IPS-18c (cell line): ENCODE data around the gene PARS2.
"Not testable (repeated sequence)": the region's sequence is repeated elsewhere in the genome, so short reads cannot be mapped to it uniquely, and the experiment has no call there.

Experiments used
- H3K4me3 ChIP-seq: 2 replicates; pipeline ENCODE4 v1.7.0; 2013; ENCODE audit warnings: low read depth, mild to moderate bottlenecking, low read length, moderate library complexity; ENCODE audit not compliant: insufficient read depth
- H3K9me3 ChIP-seq: one replicate; pipeline ENCODE4 v1.6.1; 2013; ENCODE audit warnings: mild to moderate bottlenecking, low read length, moderate library complexity; ENCODE audit not compliant: control insufficient read depth, insufficient read depth

PARS2 gene

DNA sequence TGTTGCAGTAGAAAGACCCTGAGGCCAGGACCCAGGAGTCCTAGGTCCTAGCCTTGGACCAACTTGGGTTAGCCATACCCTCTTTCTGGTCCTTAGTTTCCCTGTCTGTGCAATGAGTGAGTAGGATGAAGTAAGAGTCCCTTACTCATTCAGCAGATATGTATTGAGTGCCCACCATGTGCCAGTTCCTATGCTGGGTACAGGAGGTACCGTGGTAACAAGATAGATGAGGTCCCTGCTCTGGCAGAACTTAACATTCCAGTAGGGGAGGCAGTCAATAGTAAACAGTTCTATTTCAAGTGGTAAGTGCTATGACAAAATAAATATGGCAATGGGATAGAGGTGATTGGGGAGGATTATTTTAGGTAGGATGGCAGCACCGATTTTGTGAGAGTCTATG lies 18.3 kb upstream of the PARS2 start:
- H3K4me3 ChIP-seq: no peak overlapping the region
- peaks cover 2% of the 10 kb centered on the region for H3K9me3 ChIP-seq

DNA sequence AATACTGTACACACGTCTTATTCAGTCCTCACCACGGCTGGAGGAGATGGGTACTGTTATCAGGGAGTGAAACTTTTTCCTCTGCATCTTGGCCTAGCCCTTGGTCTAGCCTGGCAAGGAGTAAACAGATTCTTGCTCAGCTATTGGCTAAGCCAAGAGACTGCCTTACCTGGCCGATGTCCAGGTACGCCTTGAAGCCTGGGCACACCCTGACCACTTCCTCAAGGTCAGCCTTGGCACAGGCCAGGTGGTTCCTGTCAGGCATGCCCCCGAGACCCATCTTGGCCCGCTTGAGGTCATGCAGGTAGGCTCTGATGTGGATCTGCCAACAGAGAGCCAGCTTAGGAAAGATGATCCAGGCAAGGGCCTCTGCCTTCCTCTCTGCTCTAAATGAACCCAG lies 17.8 kb upstream of the PARS2 start:
- no peak overlapping the region for H3K4me3 ChIP-seq
- H3K9me3 ChIP-seq: peaks cover 2% of the 10 kb centered on the region

GRCh38 chr1:54781023-54781723 lies 16.9 kb upstream of the PARS2 start:
- peak overlapping the region; percentile 9; the same call in 1 of the 2 replicates for H3K4me3 ChIP-seq
- H3K9me3 ChIP-seq: peaks cover 2% of the 10 kb centered on the region

DNA sequence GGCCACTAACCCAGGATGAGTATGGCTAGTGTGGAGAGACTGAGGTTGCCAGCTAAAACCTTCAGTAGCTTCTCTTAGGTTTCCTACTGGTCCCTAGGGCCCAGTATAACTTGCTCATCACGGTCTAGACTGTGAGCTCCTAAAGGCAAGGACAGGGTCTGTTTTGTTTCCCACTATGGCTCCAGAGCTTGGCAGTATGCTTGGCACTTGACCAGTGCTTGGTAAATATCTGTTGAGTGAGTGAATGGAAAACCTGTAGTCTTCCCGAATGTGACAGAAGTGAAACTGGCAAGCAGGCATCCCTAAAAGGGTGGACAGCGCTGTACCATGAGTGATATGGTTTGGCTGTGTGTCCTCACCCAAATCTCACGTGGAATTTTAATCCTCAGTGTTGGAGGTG lies 13.1 kb upstream of the PARS2 start:
- Histone ChIP-seq H3K4me3 (no peak overlapping the region), H3K9me3 (no peaks in the 10 kb centered on the region)

DNA sequence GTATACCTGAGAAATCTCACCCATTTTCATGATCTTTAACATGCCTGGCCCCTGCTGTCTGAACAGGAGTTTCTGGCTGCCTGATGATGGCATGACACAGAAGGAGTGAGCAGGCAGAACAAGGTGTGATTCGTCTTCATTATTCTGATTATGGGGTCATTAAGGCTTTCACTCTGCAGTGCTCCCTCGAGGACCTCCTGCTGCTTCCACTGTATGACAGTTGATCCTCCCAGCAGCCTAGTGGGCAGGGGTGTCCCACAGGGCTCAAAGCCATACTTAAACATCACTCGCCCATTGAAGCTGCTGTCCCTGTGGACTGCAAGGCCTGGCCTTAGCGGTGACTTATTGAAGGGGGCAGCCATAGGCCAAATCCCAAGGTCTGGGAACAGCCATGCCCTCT lies 12.7 kb upstream of the PARS2 start:
- no peaks in the 10 kb centered on the region for H3K9me3 ChIP-seq
- no peak overlapping the region for H3K4me3 ChIP-seq

- H3K9me3 ChIP-seq, H3K4me3 ChIP-seq: not testable (repeated sequence)
Observed at GRCh38 chr1:54775828-54776721, 11.8 kb upstream of the PARS2 start.

DNA sequence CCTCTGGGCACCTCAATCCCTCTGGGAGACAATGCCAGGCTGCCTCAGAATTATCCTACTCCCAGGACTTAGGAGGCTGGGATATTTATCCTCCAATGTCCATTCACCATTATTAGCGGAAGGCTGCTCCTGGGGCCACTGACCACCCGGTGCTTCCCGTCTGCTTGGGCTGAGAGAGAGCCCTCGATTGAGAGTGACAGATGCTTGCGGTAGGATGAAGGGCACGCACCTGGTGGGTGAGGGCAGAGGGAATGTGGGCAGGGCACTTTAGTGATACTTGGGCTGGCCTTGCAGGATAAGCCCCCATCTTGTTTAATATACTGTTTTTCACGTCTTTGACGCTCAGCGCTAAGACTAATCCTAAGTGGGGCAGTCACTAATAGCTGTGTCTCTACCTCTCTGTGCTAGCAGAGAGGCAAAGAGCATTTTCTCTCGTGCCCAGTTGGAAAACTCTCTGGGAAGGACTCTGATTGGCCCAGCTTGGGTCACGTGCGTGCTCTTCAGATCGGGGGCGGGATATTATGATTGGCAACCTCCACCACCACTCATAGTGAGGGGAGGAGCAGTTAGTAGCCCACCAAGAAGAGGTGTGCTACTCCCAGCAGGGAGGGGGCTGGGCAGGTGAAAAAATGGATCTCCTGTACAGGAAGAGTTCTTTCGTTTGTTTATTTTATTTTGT lies 10.6 kb upstream of the PARS2 start:
- no peaks in the 10 kb centered on the region for H3K9me3 ChIP-seq
- H3K4me3 ChIP-seq: no peak overlapping the region; the same call in 1 of the 2 replicates

- no peaks in the 10 kb centered on the region for H3K9me3 ChIP-seq
Observed at GRCh38 chr1:54772951-54773350, 8.6 kb upstream of the PARS2 start.

DNA sequence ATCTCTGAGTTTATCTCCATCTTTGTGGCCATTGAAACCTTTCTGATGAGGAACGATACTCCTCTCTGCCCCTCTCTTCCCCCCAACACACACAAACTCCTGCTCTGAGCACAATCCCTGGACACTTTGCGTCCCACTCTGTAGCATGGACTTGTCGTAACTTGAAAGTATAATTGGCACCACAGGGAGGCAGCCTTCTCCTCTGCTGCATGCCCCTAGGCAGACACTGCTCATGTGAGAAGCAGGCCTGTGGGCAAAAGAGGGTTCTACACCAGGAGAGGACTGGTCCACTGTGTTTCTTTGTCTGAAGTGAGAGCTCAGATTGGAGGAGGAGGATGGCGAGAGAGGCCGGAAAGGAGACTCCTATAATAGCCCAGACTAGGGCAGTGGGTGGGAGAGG lies 3.8 kb upstream of the PARS2 start:
- Histone ChIP-seq H3K9me3 (no peaks in the 10 kb centered on the region), H3K4me3 (no peak overlapping the region)

More at GRCh38 chr1:54772951-54773350, 8.6 kb upstream of the PARS2 start:
- no peak overlapping the region for H3K4me3 ChIP-seq

GRCh38 chr1:54767526-54767925 lies 3.2 kb upstream of the PARS2 start:
- Histone ChIP-seq H3K4me3 (no peak overlapping the region), H3K9me3 (no peaks in the 10 kb centered on the region)

DNA sequence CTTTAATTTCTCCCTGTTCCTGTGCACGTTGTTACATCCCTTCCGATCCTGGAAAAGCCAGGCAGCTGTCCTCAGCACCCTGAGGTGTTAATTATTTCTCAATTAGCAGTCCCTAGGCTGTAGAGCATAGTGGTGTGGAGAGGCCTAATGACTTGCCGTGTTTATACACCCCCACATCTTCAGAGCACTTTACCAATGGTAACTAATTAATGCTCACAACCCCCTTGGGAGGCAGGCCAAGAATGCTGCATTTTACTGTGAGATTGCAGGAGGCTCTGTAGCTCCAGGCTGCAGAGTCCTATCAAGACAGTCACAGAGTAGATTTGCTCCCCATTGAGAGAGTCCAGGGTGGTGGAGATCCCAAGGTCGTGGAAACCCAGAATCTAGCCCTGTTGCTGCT lies 2.4 kb upstream of the PARS2 start:
- Histone ChIP-seq H3K9me3 (no peaks in the 10 kb centered on the region), H3K4me3 (no peak overlapping the region)

DNA sequence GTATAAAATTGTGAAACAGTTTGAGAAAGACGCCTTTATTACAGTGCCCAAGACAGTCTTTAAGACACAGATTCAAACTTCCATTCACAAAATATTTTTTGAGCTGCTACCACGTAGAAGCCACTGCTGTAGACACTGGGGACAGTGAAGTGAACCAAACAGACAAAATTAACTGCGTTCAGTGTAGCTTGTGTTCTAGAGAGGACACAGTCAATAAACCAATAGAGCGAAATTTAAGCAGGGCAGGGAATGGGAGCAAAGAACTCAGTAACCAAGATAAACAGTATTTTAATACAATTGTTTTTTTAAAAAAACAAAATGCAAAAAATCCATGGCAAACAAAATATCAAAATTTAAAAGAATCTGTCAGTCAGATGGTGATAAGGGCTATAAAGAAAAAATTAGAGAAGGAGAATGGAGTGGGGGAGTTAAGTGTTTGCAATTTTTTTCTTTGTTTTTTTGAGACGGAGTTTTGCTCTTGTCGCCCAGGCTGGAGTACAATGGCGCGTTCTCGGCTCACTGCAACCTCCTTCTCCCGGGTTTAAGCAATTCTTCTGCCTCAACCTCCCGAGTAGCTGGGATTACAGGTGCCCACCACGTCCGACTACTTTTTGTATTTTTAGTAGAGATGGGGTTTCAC lies 719 bp upstream of the PARS2 start:
- Histone ChIP-seq H3K9me3 (no peaks in the 10 kb centered on the region), H3K4me3 (peak overlapping the region; percentile 48)

- Histone ChIP-seq H3K4me3 (peak overlapping the region; percentile 89), H3K9me3 (no peaks in the 10 kb centered on the region)
Observed at GRCh38 chr1:54763816-54764132, 549 bp downstream of the PARS2 start.

DNA sequence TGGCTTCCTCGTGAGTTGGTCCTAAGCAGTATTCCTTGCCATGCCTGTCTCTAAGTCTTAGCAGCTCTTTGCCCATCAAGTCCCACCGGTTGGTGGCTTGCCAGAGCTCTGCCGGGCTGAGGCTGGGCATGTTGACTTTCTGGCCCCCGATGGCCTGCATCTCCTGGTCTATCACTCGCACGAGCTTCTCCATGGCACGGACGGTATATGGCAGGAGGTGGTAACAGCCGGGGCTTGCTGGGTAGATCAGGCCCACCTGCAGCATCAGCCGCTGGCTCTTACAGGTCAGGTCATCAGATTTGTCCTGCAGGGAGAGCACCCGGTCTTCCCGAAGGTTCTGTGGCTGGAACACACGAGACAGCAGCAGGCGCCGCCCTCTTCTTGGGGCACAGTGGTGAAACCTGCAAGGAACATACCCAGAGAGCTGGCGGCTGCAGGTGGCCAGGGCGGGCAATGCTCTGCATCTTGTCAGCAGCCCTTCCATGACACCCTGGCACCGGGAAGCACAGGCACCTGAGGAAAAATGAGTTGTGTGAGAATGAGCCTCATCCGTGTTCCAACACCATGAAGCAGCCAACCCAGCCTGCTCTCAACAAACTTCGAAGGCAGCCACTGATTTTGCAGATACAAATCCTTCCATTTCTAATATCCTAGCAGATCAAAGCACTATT lies 5.5 kb downstream of the PARS2 start:
- Histone ChIP-seq H3K9me3 (no peaks in the 10 kb centered on the region), H3K4me3 (no peak overlapping the region)

DNA sequence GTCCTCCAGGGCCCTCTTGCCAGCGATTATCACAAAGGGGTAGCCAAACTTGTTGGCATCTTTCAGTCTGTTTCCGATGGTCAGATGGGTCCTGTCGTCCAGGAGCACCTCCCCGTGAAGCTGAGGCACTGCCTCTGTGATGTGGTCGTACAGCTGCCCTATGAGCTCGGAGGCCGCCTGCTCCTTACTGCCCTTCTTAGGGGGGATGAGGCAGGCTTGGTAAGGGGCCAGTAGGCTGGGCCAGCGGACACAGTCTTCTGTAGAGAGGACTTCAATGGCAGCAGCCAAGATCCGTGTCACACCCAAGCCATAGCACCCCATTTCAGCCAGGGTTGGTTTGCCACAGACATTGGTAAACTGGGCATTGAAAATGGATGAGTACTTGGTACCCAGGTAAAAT lies 6.5 kb downstream of the PARS2 start:
- no peaks in the 10 kb centered on the region for H3K9me3 ChIP-seq
- no peak overlapping the region for H3K4me3 ChIP-seq

DNA sequence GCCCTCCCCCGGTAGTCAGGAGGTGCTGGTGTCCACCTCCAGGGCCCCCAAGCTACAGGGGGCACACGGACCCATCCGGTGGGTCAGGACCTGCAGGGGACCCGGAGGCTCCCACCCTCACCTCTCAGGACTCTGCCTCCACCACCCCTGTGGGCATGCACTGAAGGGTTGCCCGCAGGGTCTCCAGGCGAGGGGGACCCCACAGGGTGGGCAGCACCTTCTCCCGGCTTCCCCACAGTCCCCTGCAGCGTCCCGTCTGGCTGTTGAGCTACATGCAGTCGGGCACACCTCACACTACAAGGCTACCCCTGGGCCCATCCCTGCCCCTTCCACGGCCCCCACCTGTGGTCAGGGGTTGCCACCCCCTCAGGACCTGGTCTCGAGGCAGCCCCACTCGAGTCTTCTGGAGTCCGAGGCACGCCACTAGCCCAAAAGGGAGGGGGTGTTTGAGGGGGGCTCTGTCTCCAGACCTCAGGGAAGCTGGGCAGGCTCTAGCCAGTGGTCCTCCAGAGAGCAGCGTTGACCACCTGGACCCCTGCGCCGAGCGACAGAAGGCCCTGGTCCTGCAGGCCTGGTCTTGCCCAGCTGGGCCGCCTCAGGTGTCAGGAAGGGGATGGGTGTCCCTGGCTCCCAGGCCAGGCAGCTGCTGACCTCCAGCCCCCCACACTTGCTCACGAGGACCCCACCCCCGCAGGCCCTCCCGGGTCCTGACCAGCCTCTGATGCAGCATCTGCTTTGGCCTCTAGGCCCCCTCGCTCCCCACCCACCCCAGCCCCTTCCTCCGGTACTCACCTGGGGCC lies 9.6 kb downstream of the PARS2 start:
- no peaks in the 10 kb centered on the region for H3K9me3 ChIP-seq
- H3K4me3 ChIP-seq: no peak overlapping the region
